Measurements from ENCODE around the gene ADRA1B.

The ADRA1B gene

GRCh38 chr5:159902444-159903121, 13.7 kb upstream of the ADRA1B start:
- no peak for DNase-seq

GRCh38 chr5:159903131-159903530, 13.2 kb upstream of the ADRA1B start:
- DNase-seq = no peak

GRCh38 chr5:159904874-159905273, 11.4 kb upstream of the ADRA1B start:
- no peak for DNase-seq

GRCh38 chr5:159905496-159905895, 10.8 kb upstream of the ADRA1B start:
- DNase-seq = no peak

- DNase-seq = no peak
Observed at GRCh38 chr5:159906463-159906862, 9.8 kb upstream of the ADRA1B start.

GRCh38 chr5:159906943-159907342, 9.3 kb upstream of the ADRA1B start:
- no peak for DNase-seq

- DNase-seq = no peak
Observed at GRCh38 chr5:159907689-159908590, 8.3 kb upstream of the ADRA1B start.

GRCh38 chr5:159908591-159908940, 7.7 kb upstream of the ADRA1B start:
- no peak for DNase-seq

- DNase-seq = no peak
Observed at GRCh38 chr5:159909126-159909525, 7.2 kb upstream of the ADRA1B start.

GRCh38 chr5:159910207-159910842, 6.0 kb upstream of the ADRA1B start:
- no peak for DNase-seq

GRCh38 chr5:159910843-159911229, 5.4 kb upstream of the ADRA1B start:
- DNase-seq = no peak

- DNase-seq = no peak
Observed at GRCh38 chr5:159911349-159911748, 4.9 kb upstream of the ADRA1B start.

- DNase-seq = no peak
Observed at GRCh38 chr5:159912033-159912800, 4.1 kb upstream of the ADRA1B start.

GRCh38 chr5:159913048-159913447, 3.2 kb upstream of the ADRA1B start:
- DNase-seq = no peak

- DNase-seq = no peak
Observed at GRCh38 chr5:159913501-159913900, 2.8 kb upstream of the ADRA1B start.

- no peak for DNase-seq
Observed at GRCh38 chr5:159916841-159917761, 819 bp downstream of the ADRA1B start.

- no peak for DNase-seq
Observed at GRCh38 chr5:159917994-159918393, 1.7 kb downstream of the ADRA1B start.

GRCh38 chr5:159921721-159922120, 5.4 kb downstream of the ADRA1B start:
- no peak for DNase-seq

GRCh38 chr5:159923008-159923407, 6.7 kb downstream of the ADRA1B start:
- no peak for DNase-seq

GRCh38 chr5:159928122-159928909, 12.0 kb downstream of the ADRA1B start:
- no peak for DNase-seq

GRCh38 chr5:159929176-159929575, 12.9 kb downstream of the ADRA1B start:
- DNase-seq = no peak
